MM.1S (cell line): ENCODE results near the gene TNPO2.

ENCODE experiments used
- DNase-seq: peaks from one replicate; pipeline ENCODE4 v3.0.0-alpha.2; 2015
- H2AFZ ChIP-seq: fragments of 300-600 bp; sonication (generic); 2 replicates; pipeline ENCODE4 v1.6.0; 2016; ENCODE audit warnings: antibody characterized with exemption, low read length
- H3F3A ChIP-seq: fragments of 300-600 bp; sonication (generic); 2 replicates; pipeline ENCODE4 v1.6.1; 2016; ENCODE audit warnings: mild to moderate bottlenecking, antibody characterized with exemption, low read length, moderate library complexity, mixed read lengths; ENCODE audit not compliant: insufficient read depth
- H3K27ac ChIP-seq: fragments of 300-600 bp; sonication (generic); 2 replicates; pipeline ENCODE4 v1.5.1; 2016; ENCODE audit warnings: mild to moderate bottlenecking, low read length
- H3K27me3 ChIP-seq: fragments of 300-600 bp; sonication (generic); replicated peaks from 2 replicates; pipeline ENCODE4 v1.6.0; 2016; ENCODE audit warnings: low read length; ENCODE audit not compliant: insufficient read depth
- H3K36me3 ChIP-seq: fragments of 300-600 bp; sonication (generic); replicated peaks from 2 replicates; pipeline ENCODE4 v1.6.1; 2016; ENCODE audit warnings: mild to moderate bottlenecking, low read length, mixed read lengths; ENCODE audit not compliant: insufficient read depth
- H3K4me1 ChIP-seq: fragments of 300-600 bp; sonication (generic); 2 replicates; pipeline ENCODE4 v1.6.1; 2016; ENCODE audit warnings: low read length, mixed read lengths
- H3K4me2 ChIP-seq: fragments of 300-600 bp; sonication (generic); 2 replicates; pipeline ENCODE4 v1.6.0; 2016; ENCODE audit warnings: low read depth, low read length
- H3K4me3 ChIP-seq: fragments of 300-600 bp; sonication (generic); 2 replicates; pipeline ENCODE4 v1.5.1; 2016; ENCODE audit warnings: low read length, mixed read lengths
- H3K79me2 ChIP-seq: fragments of 300-600 bp; sonication (generic); 2 replicates; pipeline ENCODE4 v1.6.1; 2016; ENCODE audit warnings: mixed run types, low read length, mixed read lengths
- H3K9ac ChIP-seq: fragments of 300-600 bp; sonication (generic); 2 replicates; pipeline ENCODE4 v1.6.1; 2016; ENCODE audit warnings: low read length, mixed read lengths
- H3K9me2 ChIP-seq: fragments of 300-600 bp; sonication (generic); replicated peaks from 2 replicates; pipeline ENCODE4 v1.6.1; 2016; ENCODE audit warnings: mild to moderate bottlenecking, low read length, mixed read lengths; ENCODE audit not compliant: insufficient read depth
- H3K9me3 ChIP-seq: fragments of 300-600 bp; sonication (generic); replicated peaks from 2 replicates; pipeline ENCODE4 v1.6.1; 2016; ENCODE audit warnings: mild to moderate bottlenecking, low read length, mixed read lengths; ENCODE audit not compliant: insufficient read depth
- H4K20me1 ChIP-seq: fragments of 300-600 bp; sonication (generic); 2 replicates; pipeline ENCODE4 v1.6.1; 2016; ENCODE audit warnings: mild to moderate bottlenecking, low read length, moderate library complexity, mixed read lengths; ENCODE audit not compliant: insufficient read depth
- CTCF ChIP-seq: fragments of 300-600 bp; sonication (generic); IDR thresholded peaks from 2 replicates; pipeline ENCODE4 v1.5.1; 2016; ENCODE audit warnings: antibody characterized with exemption, low read length, mixed read lengths
- EZH2 ChIP-seq: fragments of 300-600 bp; sonication (generic); optimal IDR thresholded peaks from 2 replicates; pipeline ENCODE3; 2017; ENCODE audit warnings: low read depth, mild to moderate bottlenecking, antibody characterized with exemption, low read length, mixed read lengths
- EZH2phosphoT487 ChIP-seq: fragments of 300-600 bp; sonication (generic); IDR thresholded peaks from 2 replicates; pipeline ENCODE4 v1.6.1; 2018; ENCODE audit warnings: antibody characterized with exemption, low read length

The TNPO2 gene

GRCh38 chr19:12676928-12677327 lies 46.8 kb downstream of the TNPO2 start:
- Histone ChIP-seq H3K36me3 (peaks cover 10% of the 10 kb centered on the region; the same call in 1 of the 2 replicates), H3K27ac (no peak overlapping the region)

GRCh38 chr19:12676384-12676792 lies 47.3 kb downstream of the TNPO2 start:
- no peaks in the 10 kb centered on the region for H3K4me1 ChIP-seq
- H3K36me3 ChIP-seq = peaks cover 10% of the 10 kb centered on the region; the same call in 1 of the 2 replicates

More at GRCh38 chr19:12676928-12677327, 46.8 kb downstream of the TNPO2 start:
- Histone ChIP-seq H3K9me3 (no peaks in the 10 kb centered on the region), H3K27me3 (no peaks in the 10 kb centered on the region), H4K20me1 (0 out of 2 replicates have a peak, but pooled peaks cover 5% of the 10 kb centered on the region), H3F3A (peaks cover 15% of the 10 kb centered on the region), H3K9me2 (no peaks in the 10 kb centered on the region), H3K9ac (no peak overlapping the region), H3K4me2 (no peak overlapping the region), H3K4me3 (no peak overlapping the region), H3K79me2 (peaks cover 34% of the 10 kb centered on the region), H2AFZ (no peak overlapping the region), H3K4me1 (no peaks in the 10 kb centered on the region)
- no peak for DNase-seq
- TF ChIP-seq EZH2 (no peak), CTCF (no peak), EZH2phosphoT487 (no peak)

GRCh38 chr19:12675940-12676339 lies 47.8 kb downstream of the TNPO2 start:
- no peak overlapping the region for H3K4me2 ChIP-seq

More at GRCh38 chr19:12676384-12676792, 47.3 kb downstream of the TNPO2 start:
- TF ChIP-seq EZH2phosphoT487 (no peak), CTCF (peak; percentile 83), EZH2 (no peak)
- no peak overlapping the region for H3K9ac ChIP-seq
- no peak overlapping the region for H3K4me2 ChIP-seq
- H3K27me3 ChIP-seq = no peaks in the 10 kb centered on the region
- peaks cover 36% of the 10 kb centered on the region for H3K79me2 ChIP-seq
- H3K27ac ChIP-seq = no peak overlapping the region
- peak; percentile 77 for DNase-seq
- no peaks in the 10 kb centered on the region for H3K9me3 ChIP-seq
- no peak overlapping the region for H2AFZ ChIP-seq
- H3K4me3 ChIP-seq = no peak overlapping the region
- peaks cover 11% of the 10 kb centered on the region for H3F3A ChIP-seq
- H4K20me1 ChIP-seq = 0 out of 2 replicates have a peak, but pooled peaks cover 5% of the 10 kb centered on the region
- no peaks in the 10 kb centered on the region for H3K9me2 ChIP-seq

More at GRCh38 chr19:12675940-12676339, 47.8 kb downstream of the TNPO2 start:
- Histone ChIP-seq H3K9me3 (no peaks in the 10 kb centered on the region), H3F3A (peaks cover 7% of the 10 kb centered on the region; the same call in 1 of the 2 replicates), H3K27ac (no peak overlapping the region), H3K9me2 (no peaks in the 10 kb centered on the region), H3K79me2 (peaks cover 36% of the 10 kb centered on the region), H3K4me3 (no peak overlapping the region), H3K27me3 (no peaks in the 10 kb centered on the region), H2AFZ (no peak overlapping the region), H3K36me3 (peaks cover 10% of the 10 kb centered on the region; the same call in 1 of the 2 replicates), H3K9ac (no peak overlapping the region), H4K20me1 (0 out of 2 replicates have a peak, but pooled peaks cover 5% of the 10 kb centered on the region), H3K4me1 (no peaks in the 10 kb centered on the region)
- DNase-seq = no peak
- TF ChIP-seq CTCF (no peak), EZH2phosphoT487 (no peak), EZH2 (no peak)
